H1 (cell line): ENCODE data around the gene LRRK1.

Experiments
- ASH2L ChIP-seq: fragments of 200-600, 300-600 bp; sonication (generic); IDR thresholded peaks from one replicate; pipeline ENCODE4 v1.7.1; 2017; ENCODE audit warnings: low read length
- CTCF ChIP-seq, 3 experiments: IDR thresholded peaks; 1 replicate in 2 of 3; 2 replicates in 1 of 3; pipeline versions ENCODE4 v1.5.1 to v1.6.1; 2011; ENCODE audit warnings: low read length in 3 of 3, mild to moderate bottlenecking in 3 of 3, inconsistent platforms in 2 of 3, low read depth in 1 of 3, moderate library complexity in 1 of 3; ENCODE audit not compliant: insufficient read depth in 1 of 3; ENCODE audit errors: control extremely low read depth in 1 of 3
- EP300 ChIP-seq, 2 experiments: IDR thresholded peaks; 1 replicate in 1 of 2; 2 replicates in 1 of 2; pipeline ENCODE4 v1.6.1; 2011 to 2012; ENCODE audit warnings: low read depth in 2 of 2, low read length in 2 of 2, mild to moderate bottlenecking in 2 of 2, borderline replicate concordance in 1 of 2, inconsistent platforms in 1 of 2, moderate library complexity in 1 of 2
- HDAC2 ChIP-seq, 2 experiments: fragments of 300-600 bp in 1 of 2; sonication (generic) in 1 of 2; IDR thresholded peaks; 2 replicates each; pipeline ENCODE4 v1.6.1; 2011 to 2012; ENCODE audit warnings: low read depth in 2 of 2, low read length in 2 of 2, mild to moderate bottlenecking in 2 of 2, moderate library complexity in 2 of 2, borderline replicate concordance in 1 of 2, inconsistent platforms in 1 of 2
- MAX ChIP-seq: IDR thresholded peaks from 2 replicates; pipeline ENCODE4 v1.6.1; 2012; ENCODE audit warnings: inconsistent platforms
- POLR2A ChIP-seq, 2 experiments: IDR thresholded peaks; 1 replicate in 1 of 2; 2 replicates in 1 of 2; pipeline ENCODE4 v1.6.1; 2011; ENCODE audit warnings: low read depth in 2 of 2, low read length in 2 of 2, mild to moderate bottlenecking in 2 of 2; ENCODE audit errors: control extremely low read depth in 1 of 2
- RAD21 ChIP-seq, 2 experiments: IDR thresholded peaks in 1 of 2; conservative IDR thresholded peaks in 1 of 2; 2 replicates each; pipeline ENCODE4 v1.6.1; 2011; ENCODE audit warnings: low read depth in 2 of 2, low read length in 2 of 2, improper control_type of control experiment in 1 of 2, inconsistent platforms in 1 of 2, mild to moderate bottlenecking in 1 of 2, moderate library complexity in 1 of 2

- TF ChIP-seq CTCF (IDR thresholded peaks at IDR 0.05; ENCODE audit: control extremely low read depth in 1 of 3, insufficient read depth in 1 of 3, low read depth in 1 of 3, low read length in 3 of 3) (no peak), POLR2A (IDR thresholded peaks at IDR 0.05; ENCODE audit: control extremely low read depth in 1 of 2, low read depth in 2 of 2, low read length in 2 of 2) (no peak), HDAC2 (IDR thresholded peaks at IDR 0.05; ENCODE audit: borderline replicate concordance in 1 of 2, low read depth in 2 of 2, low read length in 2 of 2) (no peak), RAD21 (IDR thresholded peaks at IDR 0.05 in 1 of 2, conservative IDR thresholded peaks at IDR 0.05 in 1 of 2; ENCODE audit: low read depth in 2 of 2, low read length in 2 of 2) (no peak), ASH2L (no peak), EP300 (IDR thresholded peaks at IDR 0.05; ENCODE audit: borderline replicate concordance in 1 of 2, low read depth in 2 of 2, low read length in 2 of 2) (no peak), MAX (no peak)
Measured at GRCh38 chr15:100928632-100929280, 9.6 kb downstream of the LRRK1 start.
